HUES64 (cell line): ENCODE data around the gene THSD4.
"Not testable (repeated sequence)": the region's sequence is repeated elsewhere in the genome, so short reads cannot be mapped to it uniquely, and the experiment has no call there.

Source experiments
- H3K27ac ChIP-seq: 2 replicates; pipeline ENCODE4 v1.7.0; 2013; ENCODE audit warnings: low read depth, low read length, inconsistent platforms
- H3K27me3 ChIP-seq: 2 replicates; pipeline ENCODE4 v1.6.1; 2013; ENCODE audit warnings: mild to moderate bottlenecking, low read length; ENCODE audit not compliant: insufficient read depth
- H3K36me3 ChIP-seq: 2 replicates; pipeline ENCODE4 v1.6.1; 2013; ENCODE audit warnings: mild to moderate bottlenecking, low read length; ENCODE audit not compliant: insufficient read depth
- H3K4me1 ChIP-seq: 2 replicates; pipeline ENCODE4 v1.6.1; 2013; ENCODE audit warnings: mild to moderate bottlenecking, low read length, moderate library complexity; ENCODE audit not compliant: insufficient read depth
- H3K4me3 ChIP-seq: 2 replicates; pipeline ENCODE4 v1.5.1; 2013; ENCODE audit warnings: mild to moderate bottlenecking, low read length, moderate library complexity
- H3K9ac ChIP-seq: 2 replicates; pipeline ENCODE4 v1.6.1; 2013; ENCODE audit warnings: mild to moderate bottlenecking, low read depth, low read length
- H3K9me3 ChIP-seq: 2 replicates; pipeline ENCODE4 v1.6.1; 2013; ENCODE audit warnings: low read depth, low read length; ENCODE audit not compliant: insufficient read depth
- WGBS: fragments of 150-250, 120-280 bp; methylation state at CpG from one replicate; pipeline ENCODE4 v1.1.7; 2013; ENCODE audit warnings: missing lambda C conversion rate; 5-methylcytosine and 5-hydroxymethylcytosine counted together

The THSD4 gene

DNA sequence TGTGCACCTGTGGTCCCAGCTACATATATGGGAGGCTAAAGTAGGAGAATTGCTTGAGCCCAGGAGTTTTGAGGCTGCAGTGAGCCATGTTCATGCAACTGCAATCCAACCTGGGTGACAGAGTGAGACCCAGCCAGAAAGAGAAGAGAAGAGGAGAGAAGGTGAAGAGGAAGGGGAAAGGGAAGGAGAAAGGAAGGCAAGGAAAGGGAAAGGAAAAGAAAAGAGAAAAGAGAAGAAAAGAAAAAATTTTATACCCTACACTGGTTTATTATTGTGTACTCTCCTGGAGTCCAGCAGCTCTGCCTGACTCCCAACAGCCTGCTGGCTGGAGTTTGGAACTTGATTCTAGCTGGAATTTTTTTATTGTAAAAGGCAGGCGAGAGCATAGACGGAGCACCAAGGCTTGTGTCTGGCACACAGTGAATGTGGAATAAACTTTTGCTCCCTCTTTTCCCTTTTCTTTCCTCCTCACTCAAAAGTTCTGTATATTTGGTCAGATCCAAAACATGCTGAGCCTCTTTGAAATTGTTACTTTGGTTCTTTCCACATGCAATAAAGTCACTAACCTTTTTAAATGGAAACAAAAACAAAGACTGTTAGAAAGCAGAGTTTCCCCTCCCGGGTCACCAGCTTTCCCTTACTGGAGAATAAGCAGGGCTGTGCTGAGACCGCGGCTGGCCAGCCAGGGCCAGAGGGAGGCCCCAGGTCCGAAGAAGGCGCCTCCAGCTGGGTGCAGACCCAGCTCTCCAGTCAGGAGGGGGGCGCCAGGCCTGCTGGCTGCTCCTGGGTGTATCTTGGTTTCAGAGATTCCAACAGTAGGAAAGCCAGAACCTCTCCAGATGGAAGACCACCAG, 9.9 kb downstream of the THSD4 start:
- no peak overlapping the region for H3K9ac ChIP-seq
- H3K9me3 ChIP-seq: no peaks in the 10 kb centered on the region
- 90% methylated on average over 8 of the region's 8 CpGs for WGBS
- peaks cover 7% of the 10 kb centered on the region; the same call in 1 of the 2 replicates for H3K4me1 ChIP-seq
- no peaks in the 10 kb centered on the region for H3K36me3 ChIP-seq
- H3K27ac ChIP-seq: no peak overlapping the region
- no peaks in the 10 kb centered on the region for H3K27me3 ChIP-seq
- no peak overlapping the region for H3K4me3 ChIP-seq

DNA sequence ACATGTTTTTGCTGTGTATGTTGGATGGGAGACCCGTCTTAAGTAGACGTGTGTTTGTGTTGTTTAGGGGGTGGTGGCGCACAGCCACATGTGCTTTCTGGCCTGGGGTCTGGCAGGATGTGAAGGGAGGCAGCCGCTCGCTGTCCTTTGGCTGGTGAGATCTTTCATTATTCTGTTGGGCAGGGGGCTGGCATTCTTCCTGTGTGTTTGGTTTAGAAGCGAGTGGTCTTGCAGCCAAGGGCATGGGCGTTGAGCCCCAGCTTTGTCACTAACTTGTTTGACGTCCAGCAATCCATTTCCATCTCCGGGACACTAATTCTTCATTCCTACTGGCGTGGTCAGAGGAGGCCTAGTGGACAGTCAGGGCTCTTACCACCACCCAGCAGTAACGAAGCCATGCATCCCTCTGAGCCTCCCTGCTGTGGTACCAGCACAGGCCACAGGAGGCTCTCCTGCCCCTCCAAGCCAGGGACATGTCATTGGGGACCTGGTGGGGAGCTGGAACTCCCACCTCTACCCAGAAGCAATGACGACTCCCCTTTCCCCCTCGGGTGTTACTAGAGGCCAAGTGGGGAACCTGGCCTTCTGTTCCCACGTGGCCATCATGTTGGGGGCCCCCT, 10.7 kb downstream of the THSD4 start:
- Histone ChIP-seq H3K27ac (no peak overlapping the region), H3K9me3 (no peaks in the 10 kb centered on the region), H3K27me3 (no peaks in the 10 kb centered on the region), H3K36me3 (no peaks in the 10 kb centered on the region), H3K4me1 (no peaks in the 10 kb centered on the region), H3K9ac (no peak overlapping the region), H3K4me3 (no peak overlapping the region)
- WGBS: 92% methylated on average over 14 of the region's 14 CpGs

DNA sequence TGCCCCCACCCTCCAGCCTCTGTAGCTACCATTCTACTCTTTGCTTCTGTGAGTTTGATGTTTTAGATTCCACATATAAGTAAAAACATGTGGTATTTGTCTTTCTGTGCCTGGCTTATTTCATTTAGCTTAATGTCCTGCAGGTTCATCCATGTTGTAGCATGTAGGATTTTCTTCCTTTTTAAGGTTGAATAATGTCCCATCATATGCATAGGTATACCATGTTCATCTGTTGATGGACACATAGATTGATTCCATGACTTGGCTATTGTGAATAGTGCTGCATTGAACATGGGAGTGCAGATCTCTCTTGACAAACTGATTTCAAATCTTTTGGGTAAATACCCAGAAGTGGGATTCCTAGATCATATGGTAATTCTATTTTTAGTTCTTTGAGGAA, 11.8 kb downstream of the THSD4 start:
- no peaks in the 10 kb centered on the region for H3K9me3 ChIP-seq
- H3K27ac ChIP-seq: no peak overlapping the region
- H3K36me3 ChIP-seq: no peaks in the 10 kb centered on the region

DNA sequence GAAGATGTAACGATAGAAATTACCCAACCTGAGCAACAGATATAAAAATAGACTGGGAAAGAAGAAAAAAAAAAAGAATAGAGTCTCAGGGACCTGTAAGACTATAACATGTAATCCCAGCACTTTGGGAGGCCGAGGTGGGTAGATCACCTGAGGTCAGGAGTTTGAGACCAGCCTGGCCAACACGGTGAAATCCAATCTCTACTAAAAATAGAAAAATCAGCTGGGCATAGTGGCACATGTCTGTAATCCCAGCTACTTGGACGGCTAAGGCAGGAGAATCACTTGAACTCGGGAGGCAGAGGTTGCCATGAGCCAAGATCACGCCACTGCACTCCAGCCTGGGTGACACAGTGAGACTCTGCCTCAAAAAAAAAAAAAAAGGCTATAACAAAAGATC, 12.9 kb downstream of the THSD4 start:
- H3K27me3 ChIP-seq, H3K9me3 ChIP-seq, H3K4me1 ChIP-seq, H3K9ac ChIP-seq, H3K4me3 ChIP-seq, H3K36me3 ChIP-seq, H3K27ac ChIP-seq: not testable (repeated sequence)
- 86% methylated on average over 5 of the region's 6 CpGs for WGBS

More for the DNA sequence above, 11.8 kb downstream of the THSD4 start:
- no peaks in the 10 kb centered on the region for H3K4me1 ChIP-seq
- H3K4me3 ChIP-seq: no peak overlapping the region
- H3K9ac ChIP-seq: no peak overlapping the region
- H3K27me3 ChIP-seq: no peaks in the 10 kb centered on the region

DNA sequence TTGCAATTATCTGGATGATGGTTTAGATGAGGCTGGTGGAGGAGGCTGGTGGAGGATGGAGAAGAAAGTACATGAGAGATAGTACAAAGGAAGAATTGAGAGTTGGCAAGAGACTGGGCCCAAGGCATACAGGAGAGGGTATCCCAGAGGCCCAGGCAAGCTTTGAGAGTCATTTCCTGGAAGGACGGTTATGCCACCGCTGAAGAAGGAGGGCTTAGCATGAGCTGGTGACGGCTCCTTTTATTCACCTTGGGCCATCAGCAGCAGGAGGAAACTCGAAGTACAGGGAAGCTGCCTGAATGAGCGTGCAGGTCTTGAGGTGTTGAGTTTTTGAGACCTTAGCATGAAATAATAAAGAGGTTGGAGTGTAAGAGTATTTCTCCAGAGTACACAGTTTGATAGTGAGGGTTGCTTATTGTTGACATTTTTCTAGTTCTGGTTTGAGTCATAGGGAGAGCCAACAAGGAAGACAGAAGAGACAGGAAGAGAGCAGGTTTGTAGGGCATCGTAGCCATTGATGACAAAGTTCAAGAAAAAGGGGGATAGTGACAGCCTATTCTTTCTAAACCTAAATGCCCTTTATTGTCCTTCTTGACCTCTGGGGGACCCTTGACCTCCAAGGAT, 13.8 kb downstream of the THSD4 start:
- Histone ChIP-seq H3K4me3 (no peak overlapping the region), H3K27me3 (no peaks in the 10 kb centered on the region), H3K27ac (no peak overlapping the region), H3K9ac (no peak overlapping the region), H3K4me1 (no peaks in the 10 kb centered on the region), H3K9me3 (no peaks in the 10 kb centered on the region), H3K36me3 (no peaks in the 10 kb centered on the region)
- 93% methylated on average over 6 of the region's 6 CpGs for WGBS

DNA sequence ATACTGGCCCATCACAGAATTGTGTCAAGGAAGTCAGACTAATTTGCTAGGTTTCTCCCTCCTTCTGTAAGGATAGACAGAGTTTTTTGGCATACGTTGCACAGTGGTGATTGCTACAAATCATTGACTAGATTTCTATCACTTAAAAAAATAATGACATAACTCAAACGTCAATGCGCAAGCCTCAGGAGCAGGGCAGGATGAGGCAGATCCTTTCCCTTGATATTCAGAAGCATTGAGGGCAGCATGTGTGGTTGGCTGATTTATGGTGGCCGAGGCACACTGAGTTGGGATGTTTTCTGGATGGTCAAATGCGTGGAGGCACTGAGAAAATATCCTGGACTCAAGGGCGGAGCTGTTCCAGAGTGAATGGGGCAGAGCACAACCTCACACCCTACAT, 14.4 kb downstream of the THSD4 start:
- Histone ChIP-seq H3K9me3 (no peaks in the 10 kb centered on the region), H3K27ac (no peak overlapping the region), H3K4me1 (no peaks in the 10 kb centered on the region), H3K4me3 (no peak overlapping the region), H3K27me3 (no peaks in the 10 kb centered on the region), H3K9ac (no peak overlapping the region), H3K36me3 (no peaks in the 10 kb centered on the region)
- 93% methylated on average over 6 of the region's 6 CpGs for WGBS

DNA sequence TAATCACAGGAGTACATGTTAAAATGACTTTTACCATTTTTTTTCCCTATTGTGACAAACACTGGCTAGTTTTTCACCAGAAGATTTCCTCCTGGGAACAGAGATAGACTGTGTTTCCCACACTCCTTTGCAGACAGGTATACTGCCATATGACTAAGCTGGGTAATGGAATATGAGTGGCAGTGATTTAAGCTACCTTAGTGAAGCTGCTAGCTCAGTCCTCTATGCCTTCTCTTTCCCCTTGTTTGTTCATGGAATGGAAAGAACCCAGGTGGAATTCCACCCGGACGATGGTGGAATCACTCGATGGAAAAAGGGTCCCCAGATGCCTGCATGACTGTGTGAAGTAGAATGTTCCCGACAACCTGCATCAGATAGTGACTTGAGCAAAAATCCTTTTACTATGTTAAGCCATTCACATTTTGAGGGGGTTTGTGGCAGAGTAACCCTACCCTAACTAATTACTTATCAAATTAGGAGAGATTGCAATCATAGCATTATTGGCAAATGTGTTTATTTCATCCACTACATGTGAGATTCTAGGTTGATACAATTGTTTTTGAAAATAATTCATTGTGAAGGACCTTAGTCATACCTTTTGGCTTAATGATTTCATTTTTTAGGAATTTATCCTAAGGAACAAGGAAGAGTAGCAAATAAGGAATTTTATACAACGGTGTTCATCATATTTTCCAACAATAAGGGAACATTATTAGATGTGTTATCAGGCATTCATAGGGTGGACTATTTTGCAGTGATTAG, 16.5 kb downstream of the THSD4 start:
- H3K4me3 ChIP-seq: no peak overlapping the region
- no peaks in the 10 kb centered on the region for H3K27me3 ChIP-seq
- H3K9me3 ChIP-seq: no peaks in the 10 kb centered on the region
- H3K27ac ChIP-seq: no peak overlapping the region
- no peak overlapping the region for H3K9ac ChIP-seq
- H3K4me1 ChIP-seq: peaks cover 7% of the 10 kb centered on the region; the same call in 1 of the 2 replicates
- WGBS: 97% methylated on average over 5 of the region's 5 CpGs
- H3K36me3 ChIP-seq: no peaks in the 10 kb centered on the region

DNA sequence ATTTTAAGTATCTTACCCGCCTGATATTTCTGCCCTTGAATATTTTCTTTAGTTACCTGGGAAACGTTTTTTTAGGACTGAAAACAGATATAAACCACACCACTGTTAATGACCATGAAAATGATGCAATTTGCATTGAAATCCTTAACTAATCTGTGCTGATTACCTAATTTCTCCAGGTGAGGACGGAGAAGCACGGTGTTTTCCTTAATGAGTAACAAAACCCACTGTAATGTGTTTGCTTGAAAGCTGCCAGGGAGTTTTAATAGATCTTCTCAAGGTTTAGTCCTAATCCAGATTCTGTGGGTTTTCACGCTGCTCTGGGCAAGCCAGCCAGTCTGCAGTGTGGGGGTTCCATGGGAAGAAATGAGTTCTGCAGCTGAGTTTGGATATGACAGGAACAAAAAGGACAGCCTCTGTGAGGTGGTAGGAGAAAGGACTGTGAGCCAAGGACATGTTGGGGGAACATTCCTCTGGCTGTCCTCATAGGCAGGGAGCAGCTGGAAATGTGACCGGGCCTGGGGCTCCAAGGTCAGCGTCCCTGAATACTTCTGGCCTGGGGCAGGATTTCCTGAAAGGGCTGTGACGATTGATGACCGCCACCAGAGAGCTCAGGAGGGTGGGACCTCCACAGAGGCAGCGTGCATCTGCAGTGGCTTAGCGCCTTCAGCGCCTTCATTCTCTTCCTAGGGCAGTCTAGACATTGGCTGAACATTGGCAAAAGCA, 18.6 kb downstream of the THSD4 start:
- Histone ChIP-seq H3K9ac (no peak overlapping the region), H3K27me3 (no peaks in the 10 kb centered on the region), H3K4me3 (no peak overlapping the region), H3K27ac (no peak overlapping the region), H3K4me1 (peaks cover 8% of the 10 kb centered on the region; the same call in 1 of the 2 replicates), H3K36me3 (no peaks in the 10 kb centered on the region), H3K9me3 (no peaks in the 10 kb centered on the region)
- 83% methylated on average over 12 of the region's 12 CpGs for WGBS

DNA sequence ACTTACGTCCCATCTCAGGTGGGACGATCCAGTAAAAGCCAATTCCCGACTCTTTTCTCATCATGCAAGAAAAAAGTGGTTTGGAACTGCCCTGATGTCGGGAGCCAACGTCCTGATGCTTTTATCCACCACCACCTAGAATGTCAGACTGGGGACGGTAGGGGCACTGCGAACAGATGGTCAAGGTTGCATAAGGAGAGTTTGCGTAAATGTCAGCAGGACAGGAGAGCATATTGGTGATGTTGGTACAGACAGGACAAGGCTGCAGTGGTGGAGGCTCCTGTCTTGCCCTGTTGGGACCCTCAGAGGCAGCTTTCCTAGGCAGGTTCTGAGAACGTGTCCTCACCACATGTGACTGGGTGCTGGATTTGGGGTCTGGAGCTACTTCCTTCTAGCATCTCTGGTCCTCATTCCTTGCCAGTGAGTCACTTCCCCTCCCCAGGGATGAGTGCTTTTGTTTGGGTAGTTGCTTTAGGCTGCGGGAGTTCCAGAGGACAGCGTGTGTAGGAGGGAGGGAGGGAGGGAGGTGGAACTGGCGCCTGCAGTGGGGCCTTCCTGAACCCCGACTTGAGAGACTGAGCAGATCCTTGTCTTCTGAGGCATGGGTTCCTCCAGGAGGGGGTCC, 21.0 kb downstream of the THSD4 start:
- no peaks in the 10 kb centered on the region for H3K9me3 ChIP-seq
- no peaks in the 10 kb centered on the region for H3K27me3 ChIP-seq
- no peak overlapping the region for H3K27ac ChIP-seq
- no peak overlapping the region for H3K4me3 ChIP-seq
- H3K4me1 ChIP-seq: peaks cover 8% of the 10 kb centered on the region; the same call in 1 of the 2 replicates
- 72% methylated on average over 13 of the region's 13 CpGs for WGBS
- H3K9ac ChIP-seq: no peak overlapping the region
- no peaks in the 10 kb centered on the region for H3K36me3 ChIP-seq

DNA sequence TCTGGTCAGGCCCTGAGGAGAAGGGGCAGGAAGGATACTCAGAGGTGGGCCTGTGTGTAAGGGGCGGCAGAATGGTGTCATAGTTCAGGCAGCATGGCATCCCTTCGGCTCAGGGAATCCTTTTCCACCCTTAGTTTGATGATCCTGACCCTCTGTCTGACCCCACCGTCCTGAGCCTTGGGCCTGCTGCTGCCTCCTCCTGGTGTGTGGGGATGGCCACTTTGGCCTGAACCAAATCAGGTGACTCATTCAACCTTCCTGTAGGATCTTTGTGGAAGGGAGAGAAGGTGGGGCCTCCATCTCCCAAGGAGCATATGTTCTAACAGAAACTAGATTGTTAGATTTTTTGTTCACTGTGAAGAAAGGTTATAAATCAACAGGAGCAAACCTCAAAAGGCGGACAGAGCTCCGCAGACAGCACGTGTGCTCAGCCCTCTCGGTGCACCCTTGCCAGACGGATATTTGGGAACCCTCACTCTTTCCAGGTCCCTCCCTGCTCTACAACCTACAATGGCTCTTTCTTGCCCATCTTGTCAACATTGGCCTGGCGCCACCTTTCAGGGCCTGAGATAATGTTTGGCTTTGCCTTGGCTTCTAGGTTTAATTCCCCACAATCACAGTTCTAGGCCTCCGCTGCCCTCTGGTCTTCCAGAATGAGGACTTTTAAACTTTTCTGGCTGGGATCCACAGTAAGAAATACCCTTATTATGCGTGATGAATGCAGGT, 21.7 kb downstream of the THSD4 start:
- no peaks in the 10 kb centered on the region for H3K9me3 ChIP-seq
- no peaks in the 10 kb centered on the region for H3K36me3 ChIP-seq
- 90% methylated on average over 11 of the region's 11 CpGs for WGBS
- H3K27me3 ChIP-seq: no peaks in the 10 kb centered on the region
- peaks cover 8% of the 10 kb centered on the region; the same call in 1 of the 2 replicates for H3K4me1 ChIP-seq
- no peak overlapping the region for H3K4me3 ChIP-seq
- H3K9ac ChIP-seq: no peak overlapping the region
- H3K27ac ChIP-seq: no peak overlapping the region
